Activated CD4-positive, alpha-beta T cell treated with anti-CD3 and anti-CD28 coated beads for 36 hours (primary cell): ENCODE data around the gene POM121C. TPM values are rescaled to one million over a fixed set of nuclear protein-coding genes. Genes with fewer than 3 reads are reported as not detected.
"Not testable (repeated sequence)": the region's sequence is repeated elsewhere in the genome, so short reads cannot be mapped to it uniquely, and the experiment has no call there.

Experiments used
- ATAC-seq: fragments of 200-7000 bp; cut with Tn5 transposase; one replicate; pipeline ENCODE4 v1.10.0; 2021; ENCODE audit warnings: mild to moderate bottlenecking, moderate library complexity
- CTCF ChIA-PET: fragments of 350-600 bp; sonication (Branson Sonifier 250); formaldehyde crosslinking; loops from one replicate; lab custom pipeline; 2021; ENCODE audit warnings: antibody characterized with exemption; lab: Charles Lee
- POLR2A ChIA-PET: fragments of 350-600 bp; sonication (Branson Sonifier 250); formaldehyde crosslinking; loops from one replicate; lab custom pipeline; 2021; ENCODE audit warnings: antibody characterized with exemption, inconsistent platforms; lab: Charles Lee
- DNase-seq: peaks from one replicate; pipeline ENCODE4 v3.0.0-alpha.2; 2020
- H3K27ac Mint-ChIP-seq: one replicate; pipeline ENCODE4 v1.8.0; 2021; ENCODE audit warnings: mixed read lengths
- H3K27me3 Mint-ChIP-seq: one replicate; pipeline ENCODE4 v1.8.0; 2021; ENCODE audit warnings: mixed read lengths
- H3K36me3 Mint-ChIP-seq: one replicate; pipeline ENCODE4 v1.8.0; 2021; ENCODE audit warnings: low read depth, mixed read lengths
- H3K4me1 Mint-ChIP-seq: one replicate; pipeline ENCODE4 v1.8.0; 2021; ENCODE audit warnings: mixed read lengths
- H3K4me3 Mint-ChIP-seq: one replicate; pipeline ENCODE4 v1.8.0; 2021; ENCODE audit warnings: mild to moderate bottlenecking, moderate library complexity, mixed read lengths
- H3K9me3 Mint-ChIP-seq: one replicate; pipeline ENCODE4 v1.8.0; 2021; ENCODE audit warnings: low read depth, mixed read lengths
- intact Hi-C, 2 experiments: fragments of 100-400 bp; cut with DNase I in 1 of 2; cut with micrococcal nuclease in 1 of 2; formaldehyde crosslinking; loops; one replicate each; pipeline versions ENCODE4 v1.14.2 to v1.15.1; 2022 to 2024; cut with DNase I, micrococcal nuclease
- total RNA-seq, 2 experiments: library from RNA; stranded (reverse); gene quantifications; one replicate each; pipeline ENCODE4 v1.2.3, GENCODE V29; 2021

POM121C gene
- total RNA-seq, 2 experiments from 2014 or later: 85.7 to 106 TPM

GRCh38 chr7:75480313-75480712, 5.8 kb downstream of the POM121C start:
- H3K4me3 Mint-ChIP-seq, DNase-seq, H3K4me1 Mint-ChIP-seq, H3K27me3 Mint-ChIP-seq, ATAC-seq, POLR2A ChIA-PET, H3K27ac Mint-ChIP-seq, H3K9me3 Mint-ChIP-seq: not testable (repeated sequence)
- CTCF ChIA-PET: interaction anchor here (0.5 kb wide), 1 partner anchor 59 kb away, joined by 4 read pairs; no protein-coding TSS in a partner anchor
- peaks cover 13% of the 10 kb centered on the region for H3K36me3 Mint-ChIP-seq
- intact Hi-C loops: loop anchor here in 1 of 2 experiments (10.0 kb wide), 1 partner anchor 164 kb away; no protein-coding TSS in a partner anchor

GRCh38 chr7:75477457-75477856, 8.6 kb downstream of the POM121C start:
- CTCF ChIA-PET, POLR2A ChIA-PET, H3K27me3 Mint-ChIP-seq, intact Hi-C loops, DNase-seq, H3K4me1 Mint-ChIP-seq, H3K9me3 Mint-ChIP-seq, H3K4me3 Mint-ChIP-seq, ATAC-seq, H3K27ac Mint-ChIP-seq: not testable (repeated sequence)
- H3K36me3 Mint-ChIP-seq: peaks cover 19% of the 10 kb centered on the region

- H3K9me3 Mint-ChIP-seq, ATAC-seq, POLR2A ChIA-PET, H3K27me3 Mint-ChIP-seq, H3K4me3 Mint-ChIP-seq, intact Hi-C loops, DNase-seq, H3K4me1 Mint-ChIP-seq, CTCF ChIA-PET, H3K27ac Mint-ChIP-seq: not testable (repeated sequence)
- H3K36me3 Mint-ChIP-seq: peaks cover 43% of the 10 kb centered on the region
These were observed 15.9 kb downstream of the POM121C start for GRCh38 chr7:75470166-75470565.

- H3K27ac Mint-ChIP-seq, H3K27me3 Mint-ChIP-seq, H3K36me3 Mint-ChIP-seq, CTCF ChIA-PET, intact Hi-C loops, H3K4me3 Mint-ChIP-seq, ATAC-seq, DNase-seq, H3K9me3 Mint-ChIP-seq, H3K4me1 Mint-ChIP-seq: not testable (repeated sequence)
- POLR2A ChIA-PET: interaction anchor here (0.6 kb wide), 1 partner anchor 1900 kb away, joined by 3 read pairs; no protein-coding TSS in a partner anchor
These were observed 25.6 kb downstream of the POM121C start for GRCh38 chr7:75460541-75460940.

- H3K27ac Mint-ChIP-seq, H3K4me3 Mint-ChIP-seq, H3K36me3 Mint-ChIP-seq, DNase-seq, POLR2A ChIA-PET, H3K9me3 Mint-ChIP-seq, CTCF ChIA-PET, ATAC-seq, intact Hi-C loops, H3K27me3 Mint-ChIP-seq, H3K4me1 Mint-ChIP-seq: not testable (repeated sequence)
These were observed 28.1 kb downstream of the POM121C start for GRCh38 chr7:75458034-75458433.

- H3K9me3 Mint-ChIP-seq, ATAC-seq, DNase-seq, POLR2A ChIA-PET, intact Hi-C loops, CTCF ChIA-PET, H3K36me3 Mint-ChIP-seq, H3K27ac Mint-ChIP-seq, H3K27me3 Mint-ChIP-seq, H3K4me3 Mint-ChIP-seq, H3K4me1 Mint-ChIP-seq: not testable (repeated sequence)
These were observed 29.7 kb downstream of the POM121C start for GRCh38 chr7:75456403-75456802.

- H3K27ac Mint-ChIP-seq, H3K4me3 Mint-ChIP-seq, CTCF ChIA-PET, intact Hi-C loops, H3K36me3 Mint-ChIP-seq, DNase-seq, H3K9me3 Mint-ChIP-seq, H3K4me1 Mint-ChIP-seq, H3K27me3 Mint-ChIP-seq, POLR2A ChIA-PET: not testable (repeated sequence)
- ATAC-seq: peak; percentile 88
These were observed 33.6 kb downstream of the POM121C start for GRCh38 chr7:75452494-75452955.

GRCh38 chr7:75449946-75450345, 36.2 kb downstream of the POM121C start:
- POLR2A ChIA-PET, H3K4me1 Mint-ChIP-seq, ATAC-seq, H3K9me3 Mint-ChIP-seq, intact Hi-C loops, H3K36me3 Mint-ChIP-seq, H3K27me3 Mint-ChIP-seq, DNase-seq, H3K4me3 Mint-ChIP-seq, CTCF ChIA-PET, H3K27ac Mint-ChIP-seq: not testable (repeated sequence)

GRCh38 chr7:75442465-75443111, 43.5 kb downstream of the POM121C start:
- H3K27me3 Mint-ChIP-seq, intact Hi-C loops, CTCF ChIA-PET, POLR2A ChIA-PET, H3K9me3 Mint-ChIP-seq: not testable (repeated sequence)
- H3K36me3 Mint-ChIP-seq: peaks cover 26% of the 10 kb centered on the region
- ATAC-seq: peak; percentile 85
- peak; percentile 26 for DNase-seq
- H3K4me3 Mint-ChIP-seq: peak overlapping the region; percentile 74
- H3K27ac Mint-ChIP-seq: peak overlapping the region; percentile 65
- H3K4me1 Mint-ChIP-seq: peaks cover 12% of the 10 kb centered on the region

GRCh38 chr7:75442101-75442464, 44.0 kb downstream of the POM121C start:
- Mint-ChIP-seq H3K4me3 (peak overlapping the region; percentile 82), H3K27ac (peak overlapping the region; percentile 80), H3K36me3 (peaks cover 30% of the 10 kb centered on the region), H3K4me1 (peaks cover 12% of the 10 kb centered on the region)
- intact Hi-C loops, POLR2A ChIA-PET, H3K9me3 Mint-ChIP-seq, H3K27me3 Mint-ChIP-seq, CTCF ChIA-PET, DNase-seq: not testable (repeated sequence)
- peak; percentile 38 for ATAC-seq

- DNase-seq, H3K9me3 Mint-ChIP-seq, H3K27ac Mint-ChIP-seq, ATAC-seq, H3K4me3 Mint-ChIP-seq, CTCF ChIA-PET, intact Hi-C loops, POLR2A ChIA-PET, H3K27me3 Mint-ChIP-seq: not testable (repeated sequence)
- Mint-ChIP-seq H3K36me3 (peaks cover 51% of the 10 kb centered on the region), H3K4me1 (peaks cover 17% of the 10 kb centered on the region)
These were observed 47.1 kb downstream of the POM121C start for GRCh38 chr7:75439000-75439399.

GRCh38 chr7:75423481-75423880, 62.6 kb downstream of the POM121C start:
- H3K9me3 Mint-ChIP-seq, ATAC-seq, DNase-seq, CTCF ChIA-PET, H3K4me3 Mint-ChIP-seq, POLR2A ChIA-PET, H3K27me3 Mint-ChIP-seq, intact Hi-C loops, H3K27ac Mint-ChIP-seq: not testable (repeated sequence)
- H3K4me1 Mint-ChIP-seq: peaks cover 12% of the 10 kb centered on the region
- H3K36me3 Mint-ChIP-seq: peaks cover 27% of the 10 kb centered on the region
